GM12873 (cell line): ENCODE results near the gene MYBPHL.

ENCODE experiments used
- TF ChIP-seq, protein P1 (sequence below): IDR thresholded peaks from 2 replicates; pipeline ENCODE4 v1.5.1; 2012; ENCODE audit warnings: low read depth, mild to moderate bottlenecking, moderate library complexity, low read length, control low read depth; ENCODE audit not compliant: insufficient read depth; ENCODE audit errors: missing control alignments

MYBPHL gene

DNA sequence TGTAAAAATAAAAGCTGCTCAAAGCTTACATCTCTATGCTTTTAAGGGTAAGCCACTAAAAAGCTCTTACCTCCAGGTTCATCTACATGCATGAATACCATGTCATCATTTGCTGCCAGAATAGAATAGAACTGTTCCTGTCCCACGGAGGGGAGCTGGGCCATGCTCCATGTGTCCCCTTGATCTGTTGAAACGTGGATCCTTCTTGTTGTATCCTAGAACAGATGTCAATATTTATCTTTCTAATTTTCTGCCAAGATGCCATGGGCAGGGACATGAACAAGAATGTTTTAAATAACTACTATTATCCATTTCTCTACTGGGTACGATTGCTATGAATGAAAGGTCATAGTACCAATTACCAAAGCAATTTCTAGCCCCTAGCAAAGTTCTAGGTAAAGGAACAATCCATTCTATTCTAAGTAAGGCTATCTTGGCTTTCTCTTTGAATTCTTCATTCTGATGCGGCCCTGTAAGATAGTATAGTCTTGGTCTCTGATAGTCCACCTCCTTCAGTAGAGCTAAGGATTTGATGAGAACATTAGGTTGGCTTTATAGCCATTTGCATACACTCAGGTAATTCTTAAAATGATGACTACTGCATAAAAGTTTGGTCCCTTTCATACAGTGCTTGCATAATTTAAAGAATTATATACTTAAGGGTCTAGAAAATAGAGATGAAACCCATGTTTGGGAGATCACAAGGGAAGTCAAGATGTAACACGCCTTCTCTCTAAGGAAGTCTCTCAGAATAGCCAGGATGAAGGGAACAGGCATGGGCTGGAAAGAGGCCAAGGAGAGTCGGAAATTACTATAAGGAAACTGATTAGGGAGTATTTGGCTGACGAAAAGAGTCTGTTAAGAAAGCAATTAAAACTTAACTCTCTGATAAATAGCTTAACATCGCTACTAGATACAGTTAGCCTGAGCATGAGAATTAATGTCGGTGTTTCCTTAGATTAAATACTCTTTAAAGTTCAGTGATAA lies 35.4 kb upstream of the MYBPHL start:
- TF ChIP-seq, protein P1, sequence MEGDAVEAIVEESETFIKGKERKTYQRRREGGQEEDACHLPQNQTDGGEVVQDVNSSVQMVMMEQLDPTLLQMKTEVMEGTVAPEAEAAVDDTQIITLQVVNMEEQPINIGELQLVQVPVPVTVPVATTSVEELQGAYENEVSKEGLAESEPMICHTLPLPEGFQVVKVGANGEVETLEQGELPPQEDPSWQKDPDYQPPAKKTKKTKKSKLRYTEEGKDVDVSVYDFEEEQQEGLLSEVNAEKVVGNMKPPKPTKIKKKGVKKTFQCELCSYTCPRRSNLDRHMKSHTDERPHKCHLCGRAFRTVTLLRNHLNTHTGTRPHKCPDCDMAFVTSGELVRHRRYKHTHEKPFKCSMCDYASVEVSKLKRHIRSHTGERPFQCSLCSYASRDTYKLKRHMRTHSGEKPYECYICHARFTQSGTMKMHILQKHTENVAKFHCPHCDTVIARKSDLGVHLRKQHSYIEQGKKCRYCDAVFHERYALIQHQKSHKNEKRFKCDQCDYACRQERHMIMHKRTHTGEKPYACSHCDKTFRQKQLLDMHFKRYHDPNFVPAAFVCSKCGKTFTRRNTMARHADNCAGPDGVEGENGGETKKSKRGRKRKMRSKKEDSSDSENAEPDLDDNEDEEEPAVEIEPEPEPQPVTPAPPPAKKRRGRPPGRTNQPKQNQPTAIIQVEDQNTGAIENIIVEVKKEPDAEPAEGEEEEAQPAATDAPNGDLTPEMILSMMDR = no peak

DNA sequence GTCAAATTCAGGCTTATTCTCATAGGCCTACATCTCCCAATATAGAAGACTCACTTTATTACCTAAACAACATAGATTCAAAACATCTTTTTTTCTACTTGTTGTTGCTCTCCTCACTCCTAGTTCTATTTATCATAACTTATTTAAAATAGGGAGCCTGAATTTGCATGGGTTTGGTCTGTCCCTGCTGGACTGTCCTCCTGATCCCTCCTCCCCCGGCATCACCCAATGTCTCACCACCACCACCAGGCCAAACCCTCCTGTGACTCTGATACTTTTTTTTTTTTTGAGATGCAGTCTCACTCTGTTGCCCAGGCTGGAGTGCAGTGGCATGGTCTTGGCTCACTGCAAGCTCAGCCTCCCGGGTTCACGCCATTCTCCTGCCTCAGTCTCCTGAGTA lies 31.8 kb upstream of the MYBPHL start:
- TF ChIP-seq, protein P1 = no peak

GRCh38 chr1:109338091-109338490 lies 31.3 kb upstream of the MYBPHL start:
- TF ChIP-seq, protein P1 = no peak

DNA sequence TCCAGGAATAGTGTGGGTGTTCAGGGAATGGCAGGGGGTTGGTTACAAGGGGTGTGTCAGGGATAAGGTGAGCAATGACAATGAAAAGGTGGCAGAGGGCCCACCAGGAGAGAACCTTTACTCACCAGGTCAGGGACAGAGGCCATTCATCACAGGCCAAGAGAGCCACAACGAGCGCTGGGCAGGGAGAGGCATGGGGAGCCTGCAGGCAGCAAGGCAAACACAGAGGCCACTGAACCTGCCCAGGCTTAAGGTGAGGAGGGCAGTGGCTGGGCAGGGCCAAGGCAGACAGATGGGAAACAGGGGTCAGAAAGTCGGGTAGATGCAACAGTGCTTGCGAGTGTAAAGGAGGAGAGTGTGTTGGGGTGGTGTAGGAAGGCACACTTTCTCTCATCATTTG lies 28.3 kb upstream of the MYBPHL start:
- TF ChIP-seq, protein P1 = no peak

DNA sequence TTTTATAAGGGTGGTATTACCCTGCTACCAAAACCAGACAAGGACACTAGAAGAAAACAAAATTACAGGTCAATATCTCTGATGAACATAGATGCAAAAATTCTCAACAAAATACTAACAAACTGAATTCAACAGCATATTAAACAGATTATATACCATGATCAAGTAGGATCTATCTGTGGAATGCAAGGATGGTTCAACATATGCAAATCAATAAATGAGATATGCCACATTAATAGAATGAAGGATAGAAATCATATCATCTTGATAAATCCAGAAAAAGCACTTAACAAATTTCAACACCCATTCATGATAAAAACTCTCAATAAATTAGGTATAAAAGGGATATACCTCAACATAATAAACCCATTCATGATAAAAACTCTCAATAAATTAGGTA lies 24.3 kb upstream of the MYBPHL start:
- TF ChIP-seq, protein P1 = no peak

- TF ChIP-seq, protein P1 = no peak
Measured at GRCh38 chr1:109327285-109327684, 20.5 kb upstream of the MYBPHL start.

- TF ChIP-seq, protein P1 = no peak
Measured at GRCh38 chr1:109322974-109323373, 16.2 kb upstream of the MYBPHL start.
